ENCODE data around the gene ATAD3A.
"Not testable (repeated sequence)": the region's sequence is repeated elsewhere in the genome, so short reads cannot be mapped to it uniquely, and the experiment has no call there.

The ATAD3A gene

DNA sequence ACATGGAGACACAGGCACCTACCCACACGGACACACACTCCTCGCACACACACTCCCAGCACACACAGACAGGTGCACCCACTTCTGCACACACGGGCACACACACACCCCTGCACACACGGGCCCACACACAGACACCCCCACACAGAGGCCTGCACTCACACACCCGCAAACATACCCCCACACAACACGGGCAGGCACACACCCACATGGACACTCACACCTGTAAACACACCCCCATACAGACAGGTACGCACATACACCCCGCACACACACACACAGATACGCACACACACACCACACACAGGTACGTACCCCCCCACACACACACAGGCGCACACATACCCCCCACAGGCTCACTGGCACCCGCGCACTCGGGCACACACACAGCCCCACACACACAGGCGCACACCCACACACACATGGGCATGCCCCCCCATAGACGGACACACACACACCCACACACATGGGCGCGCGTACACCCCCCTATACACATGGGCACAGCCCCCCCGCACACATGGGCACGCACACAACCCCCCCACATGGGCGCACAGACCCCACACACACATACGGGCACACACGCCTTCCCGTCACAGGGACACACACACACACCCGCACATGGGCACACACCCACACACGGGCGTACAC is 6.1 kb downstream of the ATAD3A start:
- TF ChIP-seq, protein P1, sequence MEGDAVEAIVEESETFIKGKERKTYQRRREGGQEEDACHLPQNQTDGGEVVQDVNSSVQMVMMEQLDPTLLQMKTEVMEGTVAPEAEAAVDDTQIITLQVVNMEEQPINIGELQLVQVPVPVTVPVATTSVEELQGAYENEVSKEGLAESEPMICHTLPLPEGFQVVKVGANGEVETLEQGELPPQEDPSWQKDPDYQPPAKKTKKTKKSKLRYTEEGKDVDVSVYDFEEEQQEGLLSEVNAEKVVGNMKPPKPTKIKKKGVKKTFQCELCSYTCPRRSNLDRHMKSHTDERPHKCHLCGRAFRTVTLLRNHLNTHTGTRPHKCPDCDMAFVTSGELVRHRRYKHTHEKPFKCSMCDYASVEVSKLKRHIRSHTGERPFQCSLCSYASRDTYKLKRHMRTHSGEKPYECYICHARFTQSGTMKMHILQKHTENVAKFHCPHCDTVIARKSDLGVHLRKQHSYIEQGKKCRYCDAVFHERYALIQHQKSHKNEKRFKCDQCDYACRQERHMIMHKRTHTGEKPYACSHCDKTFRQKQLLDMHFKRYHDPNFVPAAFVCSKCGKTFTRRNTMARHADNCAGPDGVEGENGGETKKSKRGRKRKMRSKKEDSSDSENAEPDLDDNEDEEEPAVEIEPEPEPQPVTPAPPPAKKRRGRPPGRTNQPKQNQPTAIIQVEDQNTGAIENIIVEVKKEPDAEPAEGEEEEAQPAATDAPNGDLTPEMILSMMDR (IDR thresholded peaks at IDR 0.05; ENCODE audit: low read depth, low read length) = no peak
- DNase-seq (ENCODE audit: low read depth in 2 of 2) = no peak
- H3K4me3 ChIP-seq (replicated peaks in 1 of 2; ENCODE audit: low read depth in 2 of 2, low read length in 2 of 2) = no peak overlapping the region

DNA sequence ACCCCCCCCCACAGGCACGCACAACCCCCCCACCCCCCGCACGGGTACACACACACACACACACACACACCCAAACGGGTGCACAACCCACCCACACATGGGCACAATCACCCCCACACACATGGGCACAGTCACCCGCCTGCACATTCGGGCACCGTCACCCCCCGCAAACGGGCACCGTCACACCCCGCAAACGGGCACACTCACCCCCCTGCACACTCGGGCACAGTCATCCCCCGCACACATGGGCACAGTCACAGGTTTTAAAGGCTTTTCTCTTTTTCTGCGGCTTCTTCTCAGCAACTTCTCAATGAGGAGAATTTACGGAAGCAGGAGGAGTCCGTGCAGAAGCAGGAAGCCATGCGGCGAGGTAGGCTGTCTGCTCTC is 6.7 kb downstream of the ATAD3A start:
- H3K4me3 ChIP-seq (replicated peaks in 1 of 2; ENCODE audit: low read depth in 2 of 2, low read length in 2 of 2); DNase-seq (ENCODE audit: low read depth in 2 of 2): not testable (repeated sequence)

DNA sequence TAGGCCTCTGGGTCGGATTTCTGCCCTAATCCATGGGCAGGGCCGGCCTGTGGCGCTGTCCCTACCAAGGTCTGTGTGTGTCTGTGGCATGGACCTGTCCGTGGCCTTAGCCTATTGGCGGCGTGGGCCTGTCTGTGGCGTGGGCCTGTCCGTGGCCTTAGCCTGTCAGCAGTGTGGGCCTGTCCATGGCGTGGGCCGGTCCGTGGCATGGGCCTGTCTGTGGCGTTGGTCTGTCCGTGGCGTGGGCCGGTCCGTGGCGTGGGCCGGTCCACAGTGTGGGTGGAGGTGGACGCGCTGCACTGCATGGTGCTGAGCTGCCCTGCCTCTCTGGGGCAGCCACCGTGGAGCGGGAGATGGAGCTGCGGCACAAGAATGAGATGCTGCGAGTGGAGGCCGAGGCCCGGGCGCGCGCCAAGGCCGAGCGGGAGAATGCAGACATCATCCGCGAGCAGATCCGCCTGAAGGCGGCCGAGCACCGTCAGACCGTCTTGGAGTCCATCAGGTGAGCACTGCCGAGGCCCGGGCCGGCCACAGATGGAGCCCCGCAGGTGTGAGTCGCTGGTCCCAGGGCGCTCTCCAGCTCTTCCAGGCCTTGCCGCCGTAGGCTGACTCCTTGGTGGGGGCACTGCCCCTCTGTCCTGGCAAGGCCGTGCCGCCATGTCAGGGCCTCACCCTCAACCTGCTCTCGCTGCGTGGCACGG is 8.0 kb downstream of the ATAD3A start:
- DNase-seq (ENCODE audit: low read depth in 2 of 2); H3K4me3 ChIP-seq (replicated peaks in 1 of 2; ENCODE audit: low read depth in 2 of 2, low read length in 2 of 2): not testable (repeated sequence)

DNA sequence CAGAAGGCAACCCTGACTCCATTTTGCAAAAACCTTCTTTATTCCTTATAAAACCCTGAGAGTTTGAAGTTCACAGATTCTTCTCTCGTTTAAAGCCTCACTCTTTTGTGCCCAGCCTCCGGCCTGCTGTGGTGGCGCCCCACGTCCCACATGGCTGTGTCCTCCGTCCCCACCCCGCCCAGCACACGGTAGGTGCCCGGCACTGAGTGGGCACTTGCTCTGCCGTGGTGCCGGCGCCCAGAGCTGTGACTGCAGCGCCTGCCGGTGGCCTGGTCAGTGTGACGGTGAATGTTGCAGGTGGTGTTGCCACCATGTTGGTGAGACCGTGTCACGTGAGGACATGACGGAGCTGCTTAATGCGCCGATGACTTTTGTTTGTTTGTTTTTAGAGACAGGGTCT is 9.4 kb downstream of the ATAD3A start:
- TF ChIP-seq, protein P1 (IDR thresholded peaks at IDR 0.05; ENCODE audit: low read depth, low read length) = no peak
- DNase-seq (ENCODE audit: low read depth in 2 of 2) = no peak
- no peak overlapping the region for H3K4me3 ChIP-seq (replicated peaks in 1 of 2; ENCODE audit: low read depth in 2 of 2, low read length in 2 of 2)

- not testable (repeated sequence) for H3K4me3 ChIP-seq (replicated peaks in 1 of 2; ENCODE audit: low read depth in 2 of 2, low read length in 2 of 2); DNase-seq (ENCODE audit: low read depth in 2 of 2)
Measured at GRCh38 chr1:1522536-1522935, 10.6 kb downstream of the ATAD3A start.

- DNase-seq (ENCODE audit: low read depth in 2 of 2); H3K4me3 ChIP-seq (replicated peaks in 1 of 2; ENCODE audit: low read depth in 2 of 2, low read length in 2 of 2): not testable (repeated sequence)
Measured at GRCh38 chr1:1523226-1523625, 11.3 kb downstream of the ATAD3A start.

DNA sequence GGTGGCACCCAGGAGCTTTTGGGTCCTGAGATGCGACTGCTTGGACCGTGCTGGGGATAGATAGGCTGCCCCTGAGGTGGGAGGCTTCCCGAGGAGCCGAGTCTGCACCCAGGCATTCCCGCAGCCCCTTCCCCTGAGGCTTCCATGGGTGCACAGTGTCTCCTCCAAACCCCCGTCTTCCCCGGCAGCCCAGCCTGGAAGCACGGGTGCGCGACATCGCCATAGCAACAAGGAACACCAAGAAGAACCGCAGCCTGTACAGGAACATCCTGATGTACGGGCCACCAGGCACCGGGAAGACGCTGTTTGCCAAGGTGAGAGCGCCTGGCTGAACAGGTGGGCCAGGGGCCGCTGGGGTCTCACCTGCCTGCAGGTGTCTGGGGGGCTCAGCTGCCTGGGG is 11.7 kb downstream of the ATAD3A start:
- not testable (repeated sequence) for H3K4me3 ChIP-seq (replicated peaks in 1 of 2; ENCODE audit: low read depth in 2 of 2, low read length in 2 of 2)

GRCh38 chr1:1524750-1525383 is 12.9 kb downstream of the ATAD3A start:
- not testable (repeated sequence) for H3K4me3 ChIP-seq (replicated peaks in 1 of 2; ENCODE audit: low read depth in 2 of 2, low read length in 2 of 2); DNase-seq (ENCODE audit: low read depth in 2 of 2)

More for the DNA sequence above, 11.7 kb downstream of the ATAD3A start:
- not testable (repeated sequence) for DNase-seq (ENCODE audit: low read depth in 2 of 2)

- not testable (repeated sequence) for DNase-seq (ENCODE audit: low read depth in 2 of 2); H3K4me3 ChIP-seq (replicated peaks in 1 of 2; ENCODE audit: low read depth in 2 of 2, low read length in 2 of 2)
Measured at GRCh38 chr1:1526476-1526875, 14.5 kb downstream of the ATAD3A start.

DNA sequence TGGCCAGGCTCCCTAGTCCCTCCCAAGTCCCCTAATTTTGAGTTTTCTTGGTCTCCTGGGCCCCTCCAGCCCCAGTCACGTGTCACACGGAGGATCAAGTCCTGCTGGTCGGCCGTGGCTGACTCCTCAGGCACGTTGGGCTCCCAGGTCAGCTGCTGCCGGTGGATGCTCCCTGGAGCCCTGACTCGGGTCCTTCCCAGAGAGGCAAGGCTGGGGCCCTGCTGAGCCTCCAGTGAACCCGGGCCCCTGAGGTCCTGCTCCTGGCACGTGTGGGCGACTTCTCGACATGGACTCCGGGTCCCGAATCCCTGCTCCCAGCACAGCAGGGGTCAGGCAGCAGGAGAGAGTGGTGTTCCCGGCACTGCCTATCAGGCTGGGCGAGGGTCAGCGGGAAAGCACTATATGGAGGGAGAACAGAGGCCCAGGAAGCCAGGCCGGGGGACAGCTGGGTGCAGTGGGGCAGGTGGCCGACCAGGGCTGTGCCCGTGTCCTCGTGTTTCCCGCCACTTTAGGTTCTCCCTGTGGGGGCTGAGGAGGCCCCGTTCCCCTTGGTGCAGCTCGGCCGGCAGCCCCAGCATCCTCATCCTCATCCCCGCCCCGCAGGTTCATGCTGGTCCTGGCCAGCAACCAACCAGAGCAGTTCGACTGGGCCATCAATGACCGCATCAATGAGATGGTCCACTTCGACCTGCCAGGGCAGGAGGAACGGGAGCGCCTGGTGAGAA is 15.3 kb downstream of the ATAD3A start:
- no peak overlapping the region for H3K4me3 ChIP-seq (replicated peaks in 1 of 2; ENCODE audit: low read depth in 2 of 2, low read length in 2 of 2)
- DNase-seq (ENCODE audit: low read depth in 2 of 2) = no peak
- TF ChIP-seq, protein P1 (IDR thresholded peaks at IDR 0.05; ENCODE audit: low read depth, low read length) = no peak

All from cardiac fibroblast (primary cell).